Epithelial cell of umbilical artery (primary cell): ENCODE results near the gene ALOX12B. TPM values are rescaled to one million over a fixed set of nuclear protein-coding genes. Genes with fewer than 3 reads are reported as not detected.

Experiments
- total RNA-seq: library from RNA; depleted of rRNA; stranded (reverse); fragments of >200 nt; gene quantifications from 2 replicates; pipeline ENCODE4 v1.2.3, GENCODE V29; 2014

Gene ALOX12B
- not detected in 2 replicates for total RNA-seq

GRCh38 chr17:8087075-8087951 is at the start of gene ALOX12B:
Gene ALOX12B, minus strand, starts transcription at chr17:8087716. Its CDS starts 274 bp downstream, at chr17:8087442.

DNA sequence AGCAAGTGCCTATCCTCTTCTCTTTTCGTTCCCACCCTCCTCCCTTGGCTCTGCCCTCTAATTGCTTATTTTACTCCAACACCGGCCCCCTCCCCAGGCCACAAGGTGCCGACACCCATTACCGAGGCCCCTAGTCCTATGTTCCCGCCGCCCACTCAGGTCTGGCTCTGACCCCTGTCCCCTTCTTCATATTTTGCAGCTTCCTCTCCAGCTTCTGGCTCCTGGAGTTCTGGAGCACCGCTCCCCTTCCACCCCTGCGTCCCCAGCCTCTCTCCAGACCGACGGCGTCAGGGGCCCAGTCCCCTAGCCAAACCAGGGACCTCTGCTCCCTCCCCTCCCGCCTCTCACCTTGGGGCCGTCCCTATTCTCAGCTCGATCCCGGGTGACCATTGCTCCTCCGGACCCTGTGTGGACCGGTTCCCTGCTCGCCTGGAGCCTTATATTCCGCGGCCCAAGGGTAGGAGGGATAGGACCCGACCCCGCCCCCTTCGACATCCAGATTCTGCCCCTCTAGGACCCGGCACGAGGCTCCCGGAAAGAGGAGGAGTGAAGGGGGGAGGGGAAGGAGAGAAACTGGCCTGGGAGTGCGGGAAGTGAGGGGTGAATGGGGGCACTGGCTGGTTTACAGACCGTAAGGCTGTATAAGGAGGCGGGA is 36.3 kb upstream of the ALOX12B start, which contains the start of gene HES7:
Gene HES7, minus strand, starts transcription at position 412 of the 655 bp plus-strand sequence. Its CDS starts 22 bp downstream, at position 390.

DNA sequence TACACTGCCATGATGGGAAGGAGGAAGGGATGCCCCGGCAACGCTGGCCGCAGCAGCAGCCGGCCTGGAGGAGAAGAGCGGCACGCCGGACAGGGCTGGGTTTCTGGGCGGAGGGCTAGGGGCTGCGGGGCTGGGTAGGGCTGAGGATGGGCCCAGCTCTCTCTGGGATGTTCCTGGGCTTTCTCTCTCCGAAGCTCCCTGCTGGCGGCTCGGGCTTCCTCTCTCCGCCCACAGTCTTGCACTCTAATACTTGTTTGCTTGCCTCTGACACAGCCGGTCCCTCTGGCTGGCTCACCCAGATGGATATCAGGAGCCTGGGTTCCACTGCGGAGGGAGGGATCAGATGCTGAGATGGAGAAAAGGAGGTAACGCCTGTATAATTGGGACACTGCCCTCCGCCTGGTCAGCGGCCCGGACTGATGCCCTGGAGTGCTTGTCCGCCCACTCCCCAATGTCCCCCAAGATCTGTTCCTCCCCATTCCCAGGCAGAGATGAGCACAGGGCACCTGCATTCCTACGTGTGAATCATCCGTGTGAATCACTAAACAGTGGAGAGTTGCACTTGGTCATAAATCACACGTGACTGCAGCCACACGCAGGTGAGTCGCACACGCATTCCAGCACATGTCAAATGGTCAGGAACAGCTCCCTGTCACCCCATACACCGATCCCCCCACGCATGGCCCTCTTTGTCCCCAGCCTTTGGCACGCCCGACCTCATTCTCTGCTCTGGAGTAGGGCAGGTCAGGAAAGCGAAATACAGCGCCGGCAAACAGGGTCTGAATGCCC is 30.7 kb upstream of the ALOX12B start, which contains the start of gene ALOXE3:
Gene ALOXE3, minus strand, starts transcription at position 535 of the 789 bp plus-strand sequence. Its CDS starts 524 bp downstream, at position 11.

DNA sequence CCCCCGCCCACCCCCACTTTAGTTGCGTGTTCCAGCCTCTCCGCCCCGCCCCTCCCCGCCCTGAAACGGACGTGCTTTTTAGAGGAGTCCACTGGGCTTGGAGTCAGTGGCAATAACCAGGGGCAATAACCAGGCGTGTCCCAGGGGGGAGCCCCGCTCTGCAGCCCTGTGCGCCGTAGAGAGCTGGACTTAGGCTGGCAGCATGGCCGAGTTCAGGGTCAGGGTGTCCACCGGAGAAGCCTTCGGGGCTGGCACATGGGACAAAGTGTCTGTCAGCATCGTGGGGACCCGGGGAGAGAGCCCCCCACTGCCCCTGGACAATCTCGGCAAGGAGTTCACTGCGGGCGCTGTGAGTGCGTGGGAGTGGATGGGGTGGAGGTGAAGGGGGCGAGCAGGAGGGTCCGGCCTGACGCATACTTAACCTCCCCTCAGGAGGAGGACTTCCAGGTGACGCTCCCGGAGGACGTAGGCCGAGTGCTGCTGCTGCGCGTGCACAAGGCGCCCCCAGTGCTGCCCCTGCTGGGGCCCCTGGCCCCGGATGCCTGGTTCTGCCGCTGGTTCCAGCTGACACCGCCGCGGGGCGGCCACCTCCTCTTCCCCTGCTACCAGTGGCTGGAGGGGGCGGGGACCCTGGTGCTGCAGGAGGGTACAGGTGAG is 48.4 kb downstream of the ALOX12B start, which contains the start of gene ALOX15B:
Gene ALOX15B, plus strand, starts transcription at position 106 of the 657 bp plus-strand sequence. Its CDS starts 97 bp downstream, at position 203.

Other genes starting within 250 kb of the ALOX12B start
- gene TMEM88, start 232.7 kb downstream of the ALOX12B start, total RNA-seq, result 27.0 and 44.8 TPM in 2 replicates
- gene NAA38, start 230.2 kb downstream of the ALOX12B start, total RNA-seq, result 48.9 and 115 TPM in 2 replicates
- gene CYB5D1, start 229.7 kb downstream of the ALOX12B start, total RNA-seq, result 7.0 and 7.1 TPM in 2 replicates
- 104 TPM in 2 replicates for gene CHD3, start 198.9 kb downstream of the ALOX12B start, total RNA-seq
- 0.65 and 0.76 TPM in 2 replicates for gene RNF227, start 171.4 kb downstream of the ALOX12B start, total RNA-seq
- gene KCNAB3, start 157.9 kb downstream of the ALOX12B start, total RNA-seq, result 0.15 and 0.32 TPM in 2 replicates
- 34.5 and 35.4 TPM in 2 replicates for gene TRAPPC1, start 155.8 kb downstream of the ALOX12B start, total RNA-seq
- gene CNTROB, start 155.5 kb downstream of the ALOX12B start, total RNA-seq, result 15.9 and 17.0 TPM in 2 replicates
- gene GUCY2D, start 85.1 kb downstream of the ALOX12B start, total RNA-seq, result not detected in 2 replicates
- gene ALOX15B, start 48.7 kb downstream of the ALOX12B start, total RNA-seq, result not detected in 2 replicates
- gene ALOXE3, start 30.8 kb upstream of the ALOX12B start, total RNA-seq, result under 0.01 TPM in 1 of 2 replicates, not detected in the other
- gene HES7, start 36.4 kb upstream of the ALOX12B start, total RNA-seq, result not detected in 2 replicates
- 2.9 and 3.2 TPM in 2 replicates for gene PER1, start 64.7 kb upstream of the ALOX12B start, total RNA-seq
- 4.2 and 8.1 TPM in 2 replicates for gene VAMP2, start 75.2 kb upstream of the ALOX12B start, total RNA-seq
- 24.8 and 44.5 TPM in 2 replicates for gene TMEM107, start 88.7 kb upstream of the ALOX12B start, total RNA-seq
- 9.1 and 9.3 TPM in 2 replicates for gene BORCS6, start 102.5 kb upstream of the ALOX12B start, total RNA-seq
- gene AURKB, start 122.9 kb upstream of the ALOX12B start, total RNA-seq, result 41.3 and 62.6 TPM in 2 replicates
- gene CTC1, start 160.3 kb upstream of the ALOX12B start, total RNA-seq, result 3.6 and 5.0 TPM in 2 replicates
- 37.0 and 39.2 TPM in 2 replicates for gene PFAS, start 161.6 kb upstream of the ALOX12B start, total RNA-seq
- 13.3 and 16.3 TPM in 2 replicates for gene RANGRF, start 201.0 kb upstream of the ALOX12B start, total RNA-seq
- 0.15 and 1.3 TPM in 2 replicates for gene SLC25A35, start 207.7 kb upstream of the ALOX12B start, total RNA-seq
- gene ARHGEF15, start 222.5 kb upstream of the ALOX12B start, total RNA-seq, result 14.0 and 16.3 TPM in 2 replicates